Endothelial cell of hepatic sinusoid (primary cell): ENCODE results near the gene FFAR4.
"Not testable (repeated sequence)": the region's sequence is repeated elsewhere in the genome, so short reads cannot be mapped to it uniquely, and the experiment has no call there.

Experiments used
- in situ Hi-C: cut with HindIII; loops from 2 replicates; pipeline ENCODE4 v1.10.0; 2017; ENCODE audit warnings: low sequenced_read_pairs

The FFAR4 gene

GRCh38 chr10:93566435-93567276, at the start of gene FFAR4:
Gene FFAR4, plus strand, starts transcription at chr10:93566665. Its CDS starts 56 bp downstream, at chr10:93566721.
- in situ Hi-C loops: loop anchor here (25.0 kb wide), 1 partner anchor 196 kb away; the partner anchor contains the start of gene LGI1

- in situ Hi-C loops: loop anchor here (25.0 kb wide), 1 partner anchor 406 kb away; no protein-coding TSS in a partner anchor
These were observed 47.9 kb upstream of the FFAR4 start for GRCh38 chr10:93518531-93518930.

GRCh38 chr10:93535293-93535692, 31.2 kb upstream of the FFAR4 start:
- in situ Hi-C loops: no loop called here

- in situ Hi-C loops: not testable (repeated sequence)
These were observed 25.6 kb upstream of the FFAR4 start for GRCh38 chr10:93540871-93541270.

GRCh38 chr10:93541402-93542357, 24.8 kb upstream of the FFAR4 start:
- in situ Hi-C loops: no loop called here

GRCh38 chr10:93542358-93542791, 24.1 kb upstream of the FFAR4 start:
- in situ Hi-C loops: no loop called here

GRCh38 chr10:93546995-93547394, 19.5 kb upstream of the FFAR4 start:
- in situ Hi-C loops: not testable (repeated sequence)

- in situ Hi-C loops: no loop called here
These were observed 18.9 kb upstream of the FFAR4 start for GRCh38 chr10:93547522-93547921.

- in situ Hi-C loops: no loop called here
These were observed 17.9 kb upstream of the FFAR4 start for GRCh38 chr10:93548376-93549071.

GRCh38 chr10:93550606-93551005, 15.9 kb upstream of the FFAR4 start:
- in situ Hi-C loops: loop anchor here (25.0 kb wide), 1 partner anchor 212 kb away; the partner anchor contains the start of gene LGI1

- in situ Hi-C loops: loop anchor here (25.0 kb wide), 1 partner anchor 210 kb away; the partner anchor contains the start of gene LGI1
These were observed 13.7 kb upstream of the FFAR4 start for GRCh38 chr10:93552780-93553179.

- in situ Hi-C loops: loop anchor here (25.0 kb wide), 1 partner anchor 209 kb away; the partner anchor contains the start of gene LGI1
These were observed 12.8 kb upstream of the FFAR4 start for GRCh38 chr10:93553482-93554315.

GRCh38 chr10:93554316-93554663, 12.2 kb upstream of the FFAR4 start:
- in situ Hi-C loops: loop anchor here (25.0 kb wide), 1 partner anchor 208 kb away; the partner anchor contains the start of gene LGI1

GRCh38 chr10:93554760-93555432, 11.6 kb upstream of the FFAR4 start:
- in situ Hi-C loops: loop anchor here (25.0 kb wide), 1 partner anchor 207 kb away; the partner anchor contains the start of gene LGI1

- in situ Hi-C loops: loop anchor here (25.0 kb wide), 1 partner anchor 203 kb away; the partner anchor contains the start of gene LGI1
These were observed 7.0 kb upstream of the FFAR4 start for GRCh38 chr10:93559490-93559889.

- in situ Hi-C loops: loop anchor here (25.0 kb wide), 1 partner anchor 202 kb away; the partner anchor contains the start of gene LGI1
These were observed 5.9 kb upstream of the FFAR4 start for GRCh38 chr10:93560541-93560940.

GRCh38 chr10:93565446-93565845, 1.0 kb upstream of the FFAR4 start:
- in situ Hi-C loops: loop anchor here (25.0 kb wide), 1 partner anchor 197 kb away; the partner anchor contains the start of gene LGI1

- in situ Hi-C loops: loop anchor here (25.0 kb wide), 1 partner anchor 195 kb away; the partner anchor contains the start of gene LGI1
These were observed 1.0 kb downstream of the FFAR4 start for GRCh38 chr10:93567277-93568104.
